HG02981 (cell line): ENCODE results near the gene PCNX1.
"Not testable (repeated sequence)": the region's sequence is repeated elsewhere in the genome, so short reads cannot be mapped to it uniquely, and the experiment has no call there.

Experiments
- ATAC-seq: cut with Tn5 transposase; IDR thresholded peaks from one replicate; pipeline ENCODE4 v1.9.1; 2021; ENCODE audit warnings: mild to moderate bottlenecking, moderate library complexity; ENCODE audit not compliant: unreplicated experiment

The PCNX1 gene

GRCh38 chr14:70907176-70907995 is at the start of gene PCNX1:
Gene PCNX1 (plus strand): TSS chr14:70907459. CDS start chr14:70907851, 392 bp downstream.
- ATAC-seq, result peak; percentile 66

GRCh38 chr14:70857496-70857890 is 49.8 kb upstream of the PCNX1 start:
- ATAC-seq, result no peak

- no peak for ATAC-seq
These were observed 48.6 kb upstream of the PCNX1 start for GRCh38 chr14:70858641-70859040.

- not testable (repeated sequence) for ATAC-seq
These were observed 40.3 kb upstream of the PCNX1 start for GRCh38 chr14:70866992-70867391.

- no peak for ATAC-seq
These were observed 36.3 kb upstream of the PCNX1 start for GRCh38 chr14:70871001-70871400.

- ATAC-seq, result no peak
These were observed 35.2 kb upstream of the PCNX1 start for GRCh38 chr14:70871863-70872677.

- ATAC-seq, result no peak
These were observed 34.6 kb upstream of the PCNX1 start for GRCh38 chr14:70872678-70873020.

- ATAC-seq, result no peak
These were observed 33.6 kb upstream of the PCNX1 start for GRCh38 chr14:70873627-70874026.

GRCh38 chr14:70875811-70876460 is 31.3 kb upstream of the PCNX1 start:
- not testable (repeated sequence) for ATAC-seq

GRCh38 chr14:70879448-70879847 is 27.8 kb upstream of the PCNX1 start:
- no peak for ATAC-seq

GRCh38 chr14:70880888-70881287 is 26.4 kb upstream of the PCNX1 start:
- ATAC-seq, result not testable (repeated sequence)

- peak; percentile 57 for ATAC-seq
These were observed 25.6 kb upstream of the PCNX1 start for GRCh38 chr14:70881549-70882177.

GRCh38 chr14:70882776-70883492 is 24.3 kb upstream of the PCNX1 start:
- no peak for ATAC-seq

GRCh38 chr14:70884595-70885342 is 22.5 kb upstream of the PCNX1 start:
- ATAC-seq, result no peak

- ATAC-seq, result no peak
These were observed 21.8 kb upstream of the PCNX1 start for GRCh38 chr14:70885343-70886022.

GRCh38 chr14:70886421-70887206 is 20.6 kb upstream of the PCNX1 start:
- peak; percentile 42 for ATAC-seq

- ATAC-seq, result peak; percentile 40
These were observed 20.0 kb upstream of the PCNX1 start for GRCh38 chr14:70887207-70887681.
